HEK293 (cell line): ENCODE results near the gene KBTBD4.

Experiments used
- BCL11A ChIP-seq: fragments of 450-650 bp; formaldehyde crosslinking; IDR thresholded peaks from 2 replicates; pipeline ENCODE4 v1.5.1; 2016; ENCODE audit warnings: low read depth, missing biosample characterization, missing genetic modification characterization
- BCL11B ChIP-seq: fragments of 450-650 bp; formaldehyde crosslinking; IDR thresholded peaks from 2 replicates; pipeline ENCODE4 v1.5.1; 2016; ENCODE audit warnings: low read depth, missing biosample characterization, missing genetic modification characterization
- HOXA7 ChIP-seq: sonication (generic); formaldehyde crosslinking; IDR thresholded peaks from 2 replicates; pipeline ENCODE4 v1.8.1; 2022; ENCODE audit warnings: missing genetic modification reagents, borderline replicate concordance
- KLF16 ChIP-seq: fragments of 450-650 bp; formaldehyde crosslinking; IDR thresholded peaks from 2 replicates; pipeline ENCODE4 v1.5.1; 2017; ENCODE audit warnings: missing biosample characterization, missing genetic modification characterization
- KLF8 ChIP-seq: fragments of 450-650 bp; formaldehyde crosslinking; IDR thresholded peaks from 2 replicates; pipeline ENCODE4 v1.5.1; 2016; ENCODE audit warnings: missing biosample characterization, missing genetic modification characterization
- OVOL3 ChIP-seq: fragments of 450-650 bp; formaldehyde crosslinking; IDR thresholded peaks from 2 replicates; pipeline ENCODE4 v1.5.1; 2016; ENCODE audit warnings: missing biosample characterization, missing genetic modification characterization
- SP7 ChIP-seq: fragments of 450-650 bp; formaldehyde crosslinking; IDR thresholded peaks from 2 replicates; pipeline ENCODE4 v1.5.1; 2016; ENCODE audit warnings: missing biosample characterization, missing genetic modification characterization
- ZEB2 ChIP-seq: fragments of 450-650 bp; formaldehyde crosslinking; IDR thresholded peaks from 2 replicates; pipeline ENCODE4 v1.5.1; 2016; ENCODE audit warnings: missing biosample characterization, missing genetic modification characterization
- ZFP41 ChIP-seq: fragments of 450-650 bp; formaldehyde crosslinking; IDR thresholded peaks from 2 replicates; pipeline ENCODE4 v1.5.1; 2016; ENCODE audit warnings: missing biosample characterization, missing genetic modification characterization, borderline replicate concordance
- ZIC2 ChIP-seq: fragments of 450-650 bp; formaldehyde crosslinking; IDR thresholded peaks from 2 replicates; pipeline ENCODE4 v1.5.1; 2016; ENCODE audit warnings: missing biosample characterization, missing genetic modification characterization
- ZNF155 ChIP-seq: fragments of 450-650 bp; formaldehyde crosslinking; IDR thresholded peaks from 2 replicates; pipeline ENCODE4 v1.5.1; 2016; ENCODE audit warnings: missing biosample characterization, missing genetic modification characterization
- ZNF16 ChIP-seq: fragments of 450-650 bp; formaldehyde crosslinking; IDR thresholded peaks from 2 replicates; pipeline ENCODE4 v1.5.1; 2016; ENCODE audit warnings: low read depth, missing biosample characterization, missing genetic modification characterization
- ZNF19 ChIP-seq: fragments of 450-650 bp; formaldehyde crosslinking; IDR thresholded peaks from 2 replicates; pipeline ENCODE4; 2016; ENCODE audit warnings: missing biosample characterization, missing genetic modification characterization, low read depth
- ZNF248 ChIP-seq: fragments of 450-650 bp; formaldehyde crosslinking; IDR thresholded peaks from 2 replicates; pipeline ENCODE4 v1.5.1; 2017; ENCODE audit warnings: missing biosample characterization, missing genetic modification characterization
- ZNF404 ChIP-seq: fragments of 450-650 bp; formaldehyde crosslinking; IDR thresholded peaks from 2 replicates; pipeline ENCODE4 v1.5.1; 2017; ENCODE audit warnings: missing biosample characterization, missing genetic modification characterization
- ZNF423 ChIP-seq: fragments of 450-650 bp; formaldehyde crosslinking; IDR thresholded peaks from 2 replicates; pipeline ENCODE4 v1.5.1; 2016; ENCODE audit warnings: missing biosample characterization, missing genetic modification characterization
- ZNF501 ChIP-seq: fragments of 450-650 bp; formaldehyde crosslinking; IDR thresholded peaks from 2 replicates; pipeline ENCODE4 v1.5.1; 2016; ENCODE audit warnings: missing biosample characterization, missing genetic modification characterization
- ZNF529 ChIP-seq: fragments of 450-650 bp; formaldehyde crosslinking; IDR thresholded peaks from 2 replicates; pipeline ENCODE4 v1.5.1; 2017; ENCODE audit warnings: missing genetic modification characterization, missing biosample characterization; ENCODE audit not compliant: insufficient replicate concordance
- ZNF558 ChIP-seq: fragments of 450-650 bp; formaldehyde crosslinking; IDR thresholded peaks from 2 replicates; pipeline ENCODE4 v1.5.1; 2016; ENCODE audit warnings: missing biosample characterization, missing genetic modification characterization
- ZNF571 ChIP-seq: fragments of 450-650 bp; formaldehyde crosslinking; IDR thresholded peaks from 2 replicates; pipeline ENCODE4 v1.5.0; 2017; ENCODE audit warnings: missing biosample characterization, missing genetic modification characterization
- ZNF629 ChIP-seq: fragments of 450-650 bp; formaldehyde crosslinking; IDR thresholded peaks from 2 replicates; pipeline ENCODE4 v1.5.1; 2017; ENCODE audit warnings: missing biosample characterization, missing genetic modification characterization
- ZNF701 ChIP-seq: fragments of 450-650 bp; formaldehyde crosslinking; IDR thresholded peaks from 2 replicates; pipeline ENCODE4 v1.5.1; 2016; ENCODE audit warnings: missing biosample characterization, missing genetic modification characterization
- ZNF747 ChIP-seq: fragments of 450-650 bp; formaldehyde crosslinking; IDR thresholded peaks from 2 replicates; pipeline ENCODE4 v1.5.1; 2016; ENCODE audit warnings: missing biosample characterization, missing genetic modification characterization
- TF ChIP-seq, protein P1 (sequence below): fragments of 450-650 bp; formaldehyde crosslinking; IDR thresholded peaks from 2 replicates; pipeline ENCODE4 v1.5.1; 2016; ENCODE audit warnings: missing biosample characterization, missing genetic modification characterization
- TF ChIP-seq, protein P2 (sequence below): fragments of 450-650 bp; formaldehyde crosslinking; IDR thresholded peaks from 2 replicates; pipeline ENCODE4 v1.5.1; 2016; ENCODE audit warnings: missing biosample characterization, missing genetic modification characterization
- TF ChIP-seq, protein P3 (sequence below): fragments of 450-650 bp; formaldehyde crosslinking; conservative IDR thresholded peaks from 2 replicates; pipeline ENCODE4 v1.5.1; 2016; ENCODE audit warnings: low read depth, missing biosample characterization, missing genetic modification characterization
- TF ChIP-seq, protein P4 (sequence below): fragments of 450-650 bp; formaldehyde crosslinking; IDR thresholded peaks from 2 replicates; pipeline ENCODE4 v1.5.1; 2016; ENCODE audit warnings: missing biosample characterization, missing genetic modification characterization
- TF ChIP-seq, protein P5 (sequence below): fragments of 450-650 bp; formaldehyde crosslinking; IDR thresholded peaks from 2 replicates; pipeline ENCODE4 v1.5.1; 2016; ENCODE audit warnings: missing biosample characterization, missing genetic modification characterization, borderline replicate concordance

Gene KBTBD4

DNA sequence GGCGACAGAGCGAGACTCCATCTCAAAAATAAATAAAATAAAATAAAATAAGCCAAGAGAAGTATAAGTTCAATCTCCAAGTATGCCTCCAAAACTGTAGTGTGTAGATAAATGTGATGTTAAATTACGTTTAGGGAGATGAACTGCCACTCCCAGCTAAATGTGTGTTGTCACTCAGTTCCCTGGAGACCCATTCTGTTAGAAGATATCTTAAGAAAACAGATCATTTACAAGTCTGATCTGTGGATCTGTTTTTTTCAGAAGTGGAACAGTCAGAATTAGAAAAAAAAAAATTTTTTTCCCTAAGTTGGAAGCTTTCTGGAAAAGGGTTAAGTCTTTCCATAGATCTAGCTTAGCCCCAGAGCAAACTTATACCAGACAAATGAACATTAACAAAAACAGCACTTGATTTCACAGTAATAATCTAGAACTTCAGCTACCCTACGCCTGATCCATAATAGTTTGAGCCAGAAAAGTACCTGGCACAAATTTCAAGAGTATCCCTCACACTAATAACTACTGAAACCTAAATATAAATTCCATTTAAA lies 44.0 kb downstream of the KBTBD4 start (continued):
- TF ChIP-seq, protein P1, sequence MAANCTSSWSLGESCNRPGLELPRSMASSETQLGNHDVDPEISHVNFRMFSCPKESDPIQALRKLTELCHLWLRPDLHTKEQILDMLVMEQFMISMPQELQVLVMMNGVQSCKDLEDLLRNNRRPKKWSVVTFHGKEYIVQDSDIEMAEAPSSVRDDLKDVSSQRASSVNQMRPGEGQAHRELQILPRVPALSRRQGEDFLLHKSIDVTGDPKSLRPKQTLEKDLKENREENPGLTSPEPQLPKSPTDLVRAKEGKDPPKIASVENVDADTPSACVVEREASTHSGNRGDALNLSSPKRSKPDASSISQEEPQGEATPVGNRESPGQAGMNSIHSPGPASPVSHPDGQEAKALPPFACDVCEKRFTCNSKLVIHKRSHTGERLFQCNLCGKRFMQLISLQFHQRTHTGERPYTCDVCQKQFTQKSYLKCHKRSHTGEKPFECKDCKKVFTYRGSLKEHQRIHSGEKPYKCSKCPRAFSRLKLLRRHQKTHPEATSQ (tag by site-specific recombination) = no peak
- TF ChIP-seq ZEB2 (tag by site-specific recombination) = 0 out of 2 replicates have a peak, but pooled peaks have one; percentile 38
- no peak for TF ChIP-seq BCL11B (tag by site-specific recombination)
- TF ChIP-seq ZNF16 = no peak
- TF ChIP-seq, protein P2, sequence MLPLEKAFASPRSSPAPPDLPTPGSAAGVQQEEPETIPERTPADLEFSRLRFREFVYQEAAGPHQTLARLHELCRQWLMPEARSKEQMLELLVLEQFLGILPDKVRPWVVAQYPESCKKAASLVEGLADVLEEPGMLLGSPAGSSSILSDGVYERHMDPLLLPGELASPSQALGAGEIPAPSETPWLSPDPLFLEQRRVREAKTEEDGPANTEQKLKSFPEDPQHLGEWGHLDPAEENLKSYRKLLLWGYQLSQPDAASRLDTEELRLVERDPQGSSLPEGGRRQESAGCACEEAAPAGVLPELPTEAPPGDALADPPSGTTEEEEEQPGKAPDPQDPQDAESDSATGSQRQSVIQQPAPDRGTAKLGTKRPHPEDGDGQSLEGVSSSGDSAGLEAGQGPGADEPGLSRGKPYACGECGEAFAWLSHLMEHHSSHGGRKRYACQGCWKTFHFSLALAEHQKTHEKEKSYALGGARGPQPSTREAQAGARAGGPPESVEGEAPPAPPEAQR (tag by site-specific recombination) = no peak
- TF ChIP-seq, protein P3, sequence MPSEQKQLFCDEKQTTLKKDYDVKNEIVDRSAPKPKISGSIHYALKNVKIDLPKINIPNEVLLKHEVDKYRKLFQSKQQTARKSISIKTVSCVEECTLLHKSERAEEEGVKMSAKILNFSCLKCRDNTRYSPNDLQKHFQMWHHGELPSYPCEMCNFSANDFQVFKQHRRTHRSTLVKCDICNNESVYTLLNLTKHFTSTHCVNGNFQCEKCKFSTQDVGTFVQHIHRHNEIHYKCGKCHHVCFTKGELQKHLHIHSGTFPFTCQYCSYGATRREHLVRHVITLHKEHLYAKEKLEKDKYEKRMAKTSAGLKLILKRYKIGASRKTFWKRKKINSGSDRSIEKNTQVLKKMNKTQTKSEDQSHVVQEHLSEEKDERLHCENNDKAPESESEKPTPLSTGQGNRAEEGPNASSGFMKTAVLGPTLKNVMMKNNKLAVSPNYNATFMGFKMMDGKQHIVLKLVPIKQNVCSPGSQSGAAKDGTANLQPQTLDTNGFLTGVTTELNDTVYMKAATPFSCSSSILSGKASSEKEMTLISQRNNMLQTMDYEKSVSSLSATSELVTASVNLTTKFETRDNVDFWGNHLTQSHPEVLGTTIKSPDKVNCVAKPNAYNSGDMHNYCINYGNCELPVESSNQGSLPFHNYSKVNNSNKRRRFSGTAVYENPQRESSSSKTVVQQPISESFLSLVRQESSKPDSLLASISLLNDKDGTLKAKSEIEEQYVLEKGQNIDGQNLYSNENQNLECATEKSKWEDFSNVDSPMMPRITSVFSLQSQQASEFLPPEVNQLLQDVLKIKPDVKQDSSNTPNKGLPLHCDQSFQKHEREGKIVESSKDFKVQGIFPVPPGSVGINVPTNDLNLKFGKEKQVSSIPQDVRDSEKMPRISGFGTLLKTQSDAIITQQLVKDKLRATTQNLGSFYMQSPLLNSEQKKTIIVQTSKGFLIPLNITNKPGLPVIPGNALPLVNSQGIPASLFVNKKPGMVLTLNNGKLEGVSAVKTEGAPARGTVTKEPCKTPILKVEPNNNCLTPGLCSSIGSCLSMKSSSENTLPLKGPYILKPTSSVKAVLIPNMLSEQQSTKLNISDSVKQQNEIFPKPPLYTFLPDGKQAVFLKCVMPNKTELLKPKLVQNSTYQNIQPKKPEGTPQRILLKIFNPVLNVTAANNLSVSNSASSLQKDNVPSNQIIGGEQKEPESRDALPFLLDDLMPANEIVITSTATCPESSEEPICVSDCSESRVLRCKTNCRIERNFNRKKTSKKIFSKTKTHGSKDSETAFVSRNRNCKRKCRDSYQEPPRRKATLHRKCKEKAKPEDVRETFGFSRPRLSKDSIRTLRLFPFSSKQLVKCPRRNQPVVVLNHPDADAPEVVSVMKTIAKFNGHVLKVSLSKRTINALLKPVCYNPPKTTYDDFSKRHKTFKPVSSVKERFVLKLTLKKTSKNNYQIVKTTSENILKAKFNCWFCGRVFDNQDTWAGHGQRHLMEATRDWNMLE (tag by site-specific recombination) = no peak
- TF ChIP-seq ZNF747 (tag by site-specific recombination) = no peak
- TF ChIP-seq HOXA7 (CRISPR knock-in tag) = no peak
- TF ChIP-seq, protein P4, sequence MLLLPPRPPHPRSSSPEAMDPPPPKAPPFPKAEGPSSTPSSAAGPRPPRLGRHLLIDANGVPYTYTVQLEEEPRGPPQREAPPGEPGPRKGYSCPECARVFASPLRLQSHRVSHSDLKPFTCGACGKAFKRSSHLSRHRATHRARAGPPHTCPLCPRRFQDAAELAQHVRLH (tag by site-specific recombination) = no peak
- no peak for TF ChIP-seq ZNF19
- TF ChIP-seq SP7 (tag by site-specific recombination) = no peak
- no peak for TF ChIP-seq BCL11A (tag by site-specific recombination)
- no peak for TF ChIP-seq ZNF571
- no peak for TF ChIP-seq KLF16 (tag by site-specific recombination)
- TF ChIP-seq ZFP41 = no peak
- TF ChIP-seq ZNF423 (tag by site-specific recombination) = no peak
- TF ChIP-seq OVOL3 (tag by site-specific recombination) = no peak
- TF ChIP-seq ZIC2 (tag by site-specific recombination) = no peak
- TF ChIP-seq ZNF155 = no peak
- TF ChIP-seq ZNF404 (tag by site-specific recombination) = no peak
- TF ChIP-seq ZNF501 (tag by site-specific recombination) = no peak
- no peak for TF ChIP-seq ZNF701 (tag by site-specific recombination)
- TF ChIP-seq ZNF248 (tag by site-specific recombination) = no peak
- no peak for TF ChIP-seq ZNF529
- TF ChIP-seq, protein P5, sequence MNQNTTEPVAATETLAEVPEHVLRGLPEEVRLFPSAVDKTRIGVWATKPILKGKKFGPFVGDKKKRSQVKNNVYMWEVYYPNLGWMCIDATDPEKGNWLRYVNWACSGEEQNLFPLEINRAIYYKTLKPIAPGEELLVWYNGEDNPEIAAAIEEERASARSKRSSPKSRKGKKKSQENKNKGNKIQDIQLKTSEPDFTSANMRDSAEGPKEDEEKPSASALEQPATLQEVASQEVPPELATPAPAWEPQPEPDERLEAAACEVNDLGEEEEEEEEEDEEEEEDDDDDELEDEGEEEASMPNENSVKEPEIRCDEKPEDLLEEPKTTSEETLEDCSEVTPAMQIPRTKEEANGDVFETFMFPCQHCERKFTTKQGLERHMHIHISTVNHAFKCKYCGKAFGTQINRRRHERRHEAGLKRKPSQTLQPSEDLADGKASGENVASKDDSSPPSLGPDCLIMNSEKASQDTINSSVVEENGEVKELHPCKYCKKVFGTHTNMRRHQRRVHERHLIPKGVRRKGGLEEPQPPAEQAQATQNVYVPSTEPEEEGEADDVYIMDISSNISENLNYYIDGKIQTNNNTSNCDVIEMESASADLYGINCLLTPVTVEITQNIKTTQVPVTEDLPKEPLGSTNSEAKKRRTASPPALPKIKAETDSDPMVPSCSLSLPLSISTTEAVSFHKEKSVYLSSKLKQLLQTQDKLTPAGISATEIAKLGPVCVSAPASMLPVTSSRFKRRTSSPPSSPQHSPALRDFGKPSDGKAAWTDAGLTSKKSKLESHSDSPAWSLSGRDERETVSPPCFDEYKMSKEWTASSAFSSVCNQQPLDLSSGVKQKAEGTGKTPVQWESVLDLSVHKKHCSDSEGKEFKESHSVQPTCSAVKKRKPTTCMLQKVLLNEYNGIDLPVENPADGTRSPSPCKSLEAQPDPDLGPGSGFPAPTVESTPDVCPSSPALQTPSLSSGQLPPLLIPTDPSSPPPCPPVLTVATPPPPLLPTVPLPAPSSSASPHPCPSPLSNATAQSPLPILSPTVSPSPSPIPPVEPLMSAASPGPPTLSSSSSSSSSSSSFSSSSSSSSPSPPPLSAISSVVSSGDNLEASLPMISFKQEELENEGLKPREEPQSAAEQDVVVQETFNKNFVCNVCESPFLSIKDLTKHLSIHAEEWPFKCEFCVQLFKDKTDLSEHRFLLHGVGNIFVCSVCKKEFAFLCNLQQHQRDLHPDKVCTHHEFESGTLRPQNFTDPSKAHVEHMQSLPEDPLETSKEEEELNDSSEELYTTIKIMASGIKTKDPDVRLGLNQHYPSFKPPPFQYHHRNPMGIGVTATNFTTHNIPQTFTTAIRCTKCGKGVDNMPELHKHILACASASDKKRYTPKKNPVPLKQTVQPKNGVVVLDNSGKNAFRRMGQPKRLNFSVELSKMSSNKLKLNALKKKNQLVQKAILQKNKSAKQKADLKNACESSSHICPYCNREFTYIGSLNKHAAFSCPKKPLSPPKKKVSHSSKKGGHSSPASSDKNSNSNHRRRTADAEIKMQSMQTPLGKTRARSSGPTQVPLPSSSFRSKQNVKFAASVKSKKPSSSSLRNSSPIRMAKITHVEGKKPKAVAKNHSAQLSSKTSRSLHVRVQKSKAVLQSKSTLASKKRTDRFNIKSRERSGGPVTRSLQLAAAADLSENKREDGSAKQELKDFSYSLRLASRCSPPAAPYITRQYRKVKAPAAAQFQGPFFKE = no peak
- no peak for TF ChIP-seq ZNF558 (tag by site-specific recombination)
- peak; percentile 34; the same call in 1 of the 2 replicates for TF ChIP-seq ZNF629 (tag by site-specific recombination)
- TF ChIP-seq KLF8 = no peak
